IMR-90 (cell line): ENCODE results near the gene PDGFA. TPM values are rescaled to one million over a fixed set of nuclear protein-coding genes. Genes with fewer than 3 reads are reported as not detected.

ENCODE experiments used
- ATAC-seq: fragments of 200-7000 bp; cut with Tn5 transposase; 2 replicates; pipeline ENCODE4 v1.9.1; 2020; ENCODE audit warnings: low read depth, mild to moderate bottlenecking, moderate library complexity
- BruUV-seq: library from RNA; stranded (reverse); fragments of 400-500 nt; replicated peaks from 2 replicates; lab custom pipeline; 2021; lab: Mats Ljungman, UMichigan
- CTCF ChIA-PET: fragments of 300-600 bp; formaldehyde crosslinking; extraction: SDS; loops from one replicate; lab custom pipeline; 2021; ENCODE audit warnings: antibody characterized with exemption; lab: Yijun Ruan, JAX
- POLR2A ChIA-PET: fragments of 300-600 bp; sonication (Branson Sonifier 250); formaldehyde crosslinking; loops from one replicate; lab custom pipeline; 2022; ENCODE audit warnings: antibody characterized with exemption; ENCODE audit not compliant: unreplicated experiment; lab: Charles Lee
- DNase-seq: peaks from one replicate; pipeline ENCODE4 v3.0.0; 2013
- H2AFZ ChIP-seq: replicated peaks from 2 replicates; pipeline ENCODE3; 2013; ENCODE audit warnings: low read length, mild to moderate bottlenecking; ENCODE audit not compliant: poor library complexity
- H2AK5ac ChIP-seq: 2 replicates; pipeline ENCODE4 v1.6.1; 2013; ENCODE audit warnings: low read depth, low read length, inconsistent platforms
- H2AK9ac ChIP-seq: replicated peaks from 2 replicates; pipeline ENCODE3; 2013; ENCODE audit warnings: mild to moderate bottlenecking, low read depth, low read length, moderate library complexity; ENCODE audit not compliant: poor library complexity
- H2BK120ac ChIP-seq: 2 replicates; pipeline ENCODE4 v1.6.1; 2013; ENCODE audit warnings: low read depth, low read length, inconsistent platforms
- H2BK15ac ChIP-seq: 3 replicates; pipeline ENCODE4 v1.6.1; 2013; ENCODE audit warnings: low read depth, low read length, inconsistent platforms
- H2BK20ac ChIP-seq: 2 replicates; pipeline ENCODE4 v1.6.1; 2013; ENCODE audit warnings: low read depth, mild to moderate bottlenecking, inconsistent platforms, low read length, moderate library complexity
- H2BK5ac ChIP-seq: 2 replicates; pipeline ENCODE4 v1.6.1; 2013; ENCODE audit warnings: mild to moderate bottlenecking, low read depth, low read length, inconsistent platforms; ENCODE audit not compliant: poor library complexity, severe bottlenecking
- H3K14ac ChIP-seq: replicated peaks from 2 replicates; pipeline ENCODE4 v1.6.1; 2013; ENCODE audit warnings: low read depth, low read length, inconsistent platforms
- H3K18ac ChIP-seq: 2 replicates; pipeline ENCODE4 v1.6.1; 2013; ENCODE audit warnings: low read depth, low read length, control low read depth
- H3K23ac ChIP-seq: 2 replicates; pipeline ENCODE4 v1.6.1; 2013; ENCODE audit warnings: low read depth, low read length, inconsistent platforms
- H3K27ac ChIP-seq: 2 replicates; pipeline ENCODE4 v1.5.1; 2013; ENCODE audit warnings: mild to moderate bottlenecking, control low read depth, low read length; ENCODE audit not compliant: insufficient read depth
- H3K27me3 ChIP-seq: 2 replicates; pipeline ENCODE4 v1.6.1; 2013; ENCODE audit warnings: low read length; ENCODE audit not compliant: control insufficient read depth, insufficient read depth
- H3K36me3 ChIP-seq: 2 replicates; pipeline ENCODE4 v1.6.1; 2013; ENCODE audit warnings: low read length, mixed read lengths; ENCODE audit not compliant: control insufficient read depth, insufficient read depth
- H3K4ac ChIP-seq: 2 replicates; pipeline ENCODE4 v1.6.1; 2013; ENCODE audit warnings: low read depth, low read length, inconsistent platforms
- H3K4me1 ChIP-seq: 2 replicates; pipeline ENCODE4 v1.6.1; 2013; ENCODE audit warnings: low read length, mixed read lengths; ENCODE audit not compliant: control insufficient read depth, insufficient read depth
- H3K4me2 ChIP-seq: 2 replicates; pipeline ENCODE4 v1.6.1; 2013; ENCODE audit warnings: low read depth, mild to moderate bottlenecking, control low read depth, low read length, moderate library complexity
- H3K4me3 ChIP-seq: 2 replicates; pipeline ENCODE4 v1.5.1; 2013; ENCODE audit warnings: low read depth, mild to moderate bottlenecking, control low read depth, low read length, moderate library complexity; ENCODE audit not compliant: insufficient read depth
- H3K56ac ChIP-seq: 2 replicates; pipeline ENCODE4 v1.6.1; 2013; ENCODE audit warnings: low read length, inconsistent platforms; ENCODE audit not compliant: insufficient read depth; ENCODE audit errors: extremely low read depth
- H3K79me1 ChIP-seq, 2 experiments: 2 replicates each; pipeline ENCODE4 v1.6.1; 2013; ENCODE audit warnings: low read length in 2 of 2, inconsistent platforms in 1 of 2, low read depth in 1 of 2
- H3K9ac ChIP-seq: 2 replicates; pipeline ENCODE4 v1.6.1; 2013; ENCODE audit warnings: low read depth, low read length, control low read depth
- H3K9me1 ChIP-seq: 2 replicates; pipeline ENCODE4 v1.6.1; 2013; ENCODE audit warnings: low read length, inconsistent platforms; ENCODE audit not compliant: insufficient read depth
- H3K9me3 ChIP-seq: 2 replicates; pipeline ENCODE4 v1.6.1; 2013; ENCODE audit warnings: low read length; ENCODE audit not compliant: control insufficient read depth, insufficient read depth
- H4K20me1 ChIP-seq: 2 replicates; pipeline ENCODE4 v1.6.1; 2013; ENCODE audit warnings: low read length, inconsistent platforms; ENCODE audit not compliant: insufficient read depth
- H4K5ac ChIP-seq: 2 replicates; pipeline ENCODE4 v1.6.1; 2013; ENCODE audit warnings: mild to moderate bottlenecking, low read depth, low read length, control low read depth
- H4K8ac ChIP-seq, 2 experiments: 2 replicates each; pipeline ENCODE4 v1.6.1; 2013; ENCODE audit warnings: low read depth in 2 of 2, low read length in 2 of 2, control low read depth in 1 of 2, inconsistent platforms in 1 of 2
- H4K91ac ChIP-seq: 2 replicates; pipeline ENCODE4 v1.6.1; 2013; ENCODE audit warnings: low read depth, low read length, inconsistent platforms; ENCODE audit not compliant: insufficient read depth
- POLR2A ChIP-seq: IDR thresholded peaks from 2 replicates; pipeline ENCODE4 v1.6.1; 2012; ENCODE audit warnings: mild to moderate bottlenecking, low read depth, low read length
- WGBS, 2 experiments: methylation state at CpG; one replicate each; pipeline versions ENCODE4 v1.1.5 to v1.1.7; 2013; ENCODE audit warnings: missing lambda C conversion rate in 2 of 2; ENCODE audit not compliant: insufficient read length in 1 of 2; ENCODE audit errors: extremely low coverage in 2 of 2; 5-methylcytosine and 5-hydroxymethylcytosine counted together
- dilution Hi-C: fragments of 300-500 bp; cut with HindIII; formaldehyde crosslinking; loops from one replicate; pipeline ENCODE4 v1.14.3; 2018; ENCODE audit warnings: low sequenced_read_pairs; ENCODE audit not compliant: unreplicated experiment
- in situ Hi-C: fragments of 300-500 bp; cut with MboI; formaldehyde crosslinking; loops from 3 replicates; pipeline ENCODE4 v1.14.3; 2019; ENCODE audit warnings: low sequenced_read_pairs, inconsistent platforms, mixed read lengths
- intact Hi-C: fragments of 100-400 bp; cut with micrococcal nuclease; formaldehyde crosslinking; loops from 2 replicates; pipeline ENCODE4 v1.10.0; 2022
- polyA plus RNA-seq, 3 experiments: library from polyadenylated mRNA; depleted of rRNA; stranded (reverse); fragments of >200 nt; gene quantifications; 2 replicates each; pipeline ENCODE4 v1.2.3, GENCODE V29; 2012; ENCODE audit warnings: low replicate concordance in 1 of 3
- total RNA-seq: library from RNA; depleted of rRNA; stranded (reverse); fragments of >200 nt; gene quantifications from 2 replicates; pipeline ENCODE4 v1.2.3, GENCODE V29; 2012

The PDGFA gene
- total and polyA plus RNA-seq, 2 of the 4 experiments (the other 2 are of a cell fraction): 3.3 to 3.8 TPM

DNA sequence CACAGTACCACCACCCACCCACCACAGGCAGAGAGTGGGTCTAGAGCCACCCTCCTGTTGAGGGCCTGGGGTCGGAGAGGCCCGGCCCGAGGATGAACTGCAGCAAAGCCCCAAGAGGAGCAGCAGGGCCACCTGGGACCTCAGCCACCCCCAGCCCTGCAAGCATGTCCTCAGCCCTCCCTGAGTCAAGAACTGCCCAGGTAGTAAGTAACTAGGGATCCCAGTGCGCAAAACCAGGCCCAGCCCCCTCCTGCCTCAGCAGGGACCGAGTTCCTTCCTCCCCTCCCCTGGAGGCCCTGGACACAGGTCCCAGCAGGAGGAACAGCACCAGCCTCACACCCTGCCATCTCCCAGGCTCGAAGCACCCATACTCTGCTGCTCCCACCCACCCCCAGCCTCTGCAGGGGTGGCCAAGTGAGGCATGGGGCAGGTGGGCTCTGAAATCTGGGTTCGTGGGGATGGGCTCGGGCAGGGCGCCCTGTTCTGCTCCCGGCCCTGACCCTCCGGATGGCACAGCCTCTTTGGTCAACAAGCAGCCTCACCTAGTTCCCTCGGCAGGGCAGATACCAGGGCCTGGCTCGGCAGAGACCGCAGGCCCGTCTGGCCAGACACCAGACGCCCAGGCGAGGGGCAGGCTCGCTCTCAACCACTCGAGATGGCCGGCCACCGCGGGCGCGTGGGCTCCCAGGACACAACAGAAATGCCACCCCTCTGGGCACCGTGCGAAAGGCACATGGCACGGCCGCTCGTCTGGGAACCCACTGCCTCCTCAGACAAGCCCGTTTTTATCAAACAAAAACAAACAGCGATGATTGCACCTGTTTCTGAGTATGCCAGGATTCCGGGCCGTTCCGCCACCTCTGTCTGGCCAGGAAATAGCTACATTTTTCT, 15.2 kb downstream of the PDGFA start:
- ATAC-seq (no peak), DNase-seq (no peak)
- WGBS, 2 experiments: 92% methylated on average over 19 of the region's 34 CpGs; no CpG with 5 or more reads in 1 of the 2 experiments
- no peak overlapping the region for H3K23ac ChIP-seq
- no peak overlapping the region for H2AK5ac ChIP-seq
- POLR2A ChIA-PET: no interaction called here
- H3K14ac ChIP-seq: no peak overlapping the region
- no peak for TF ChIP-seq POLR2A
- H3K18ac ChIP-seq: no peak overlapping the region
- H4K91ac ChIP-seq: no peak overlapping the region
- no peak overlapping the region for H2BK5ac ChIP-seq
- H3K4me2 ChIP-seq: no peak overlapping the region
- no peaks in the 10 kb centered on the region; the same call in 1 of the 2 replicates for H3K9me3 ChIP-seq
- no peaks in the 10 kb centered on the region for H3K4me1 ChIP-seq
- no peaks in the 10 kb centered on the region for H3K27me3 ChIP-seq
- no peak overlapping the region for H4K5ac ChIP-seq
- H2BK15ac ChIP-seq: no peak overlapping the region
- H4K8ac ChIP-seq: no peak overlapping the region
- H3K56ac ChIP-seq: no peak overlapping the region
- no peaks in the 10 kb centered on the region for H3K9me1 ChIP-seq
- no peak overlapping the region for H3K4me3 ChIP-seq
- H4K20me1 ChIP-seq: no peaks in the 10 kb centered on the region; the same call in 1 of the 2 replicates
- H3K79me1 ChIP-seq: no peaks in the 10 kb centered on the region; a peak in 1 of 4 replicates
- dilution Hi-C loops: no loop called here
- H2AFZ ChIP-seq: no peak overlapping the region
- intact Hi-C loops: no loop called here
- H2BK20ac ChIP-seq: no peak overlapping the region
- no TSS peak for BruUV-seq
- no peak overlapping the region for H2BK120ac ChIP-seq
- no peak overlapping the region for H3K9ac ChIP-seq
- H3K27ac ChIP-seq: no peak overlapping the region
- in situ Hi-C loops: no loop called here
- no peak overlapping the region for H3K4ac ChIP-seq
- H2AK9ac ChIP-seq: no peak overlapping the region
- CTCF ChIA-PET: no interaction called here
- peaks cover 6% of the 10 kb centered on the region for H3K36me3 ChIP-seq
